Measurements from ENCODE around the gene MOB3B.
A peak's percentile ranks its signal among the peaks of the same experiment; 100 is the strongest.

The MOB3B gene

DNA sequence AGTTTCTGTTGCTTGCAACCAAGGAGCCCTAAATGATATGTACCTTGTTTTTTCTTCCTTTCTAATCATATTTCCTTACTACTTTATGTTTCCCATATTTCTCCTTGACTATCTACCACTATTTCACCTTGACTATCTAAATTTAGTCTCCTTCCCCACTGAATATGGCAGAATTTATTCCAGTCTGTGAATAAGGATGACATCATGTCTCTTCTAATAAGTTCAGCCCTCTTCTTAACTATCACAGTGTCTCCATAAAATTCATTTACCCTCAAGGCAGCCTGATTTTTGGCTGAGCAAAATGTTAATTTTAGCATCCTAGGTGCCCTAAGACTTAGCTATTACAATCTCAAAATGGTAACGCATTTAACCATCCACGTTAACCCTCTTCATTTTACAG is 133.1 kb downstream of the MOB3B start:
- H3K9ac ChIP-seq (ENCODE audit: low read length): no peak overlapping the region
- H3K36me3 ChIP-seq (ENCODE audit: control insufficient read depth, insufficient read depth, low read length): no peaks in the 10 kb centered on the region
- H3K4me1 ChIP-seq (ENCODE audit: control insufficient read depth, insufficient read depth, low read length): peaks cover 8% of the 10 kb centered on the region
- no peak overlapping the region for H3K27ac ChIP-seq (ENCODE audit: low read depth, low read length)
- no peaks in the 10 kb centered on the region for H3K27me3 ChIP-seq (ENCODE audit: control insufficient read depth, insufficient read depth, low read length)
- H3K4me3 ChIP-seq (ENCODE audit: low read length): no peak overlapping the region

DNA sequence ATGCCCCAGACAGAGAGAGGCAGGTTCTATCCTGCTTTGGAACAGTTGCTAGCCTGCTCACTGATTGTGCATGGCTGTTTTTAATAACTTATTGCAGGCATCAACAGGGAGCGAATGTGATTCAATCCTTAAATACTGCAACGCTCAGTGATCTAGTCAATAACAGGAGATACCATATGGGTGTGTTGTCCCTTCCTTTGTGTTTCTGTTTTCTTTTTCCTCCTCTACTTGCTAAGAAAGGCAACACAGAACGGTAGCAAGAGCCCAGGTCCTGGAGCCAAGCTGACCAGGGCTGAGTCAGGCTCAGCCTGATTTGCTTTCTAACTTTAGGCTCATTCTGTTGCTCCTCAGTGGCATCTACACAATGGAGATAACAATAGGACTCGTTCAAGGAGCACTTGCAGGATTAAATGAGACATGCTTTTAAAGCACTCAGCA is 134.1 kb downstream of the MOB3B start:
- Histone ChIP-seq H3K4me1 (ENCODE audit: control insufficient read depth, insufficient read depth, low read length) (peaks cover 8% of the 10 kb centered on the region), H3K36me3 (ENCODE audit: control insufficient read depth, insufficient read depth, low read length) (no peaks in the 10 kb centered on the region), H3K27me3 (ENCODE audit: control insufficient read depth, insufficient read depth, low read length) (no peaks in the 10 kb centered on the region), H3K9ac (ENCODE audit: low read length) (no peak overlapping the region), H3K27ac (ENCODE audit: low read depth, low read length) (no peak overlapping the region), H3K4me3 (ENCODE audit: low read length) (no peak overlapping the region)

DNA sequence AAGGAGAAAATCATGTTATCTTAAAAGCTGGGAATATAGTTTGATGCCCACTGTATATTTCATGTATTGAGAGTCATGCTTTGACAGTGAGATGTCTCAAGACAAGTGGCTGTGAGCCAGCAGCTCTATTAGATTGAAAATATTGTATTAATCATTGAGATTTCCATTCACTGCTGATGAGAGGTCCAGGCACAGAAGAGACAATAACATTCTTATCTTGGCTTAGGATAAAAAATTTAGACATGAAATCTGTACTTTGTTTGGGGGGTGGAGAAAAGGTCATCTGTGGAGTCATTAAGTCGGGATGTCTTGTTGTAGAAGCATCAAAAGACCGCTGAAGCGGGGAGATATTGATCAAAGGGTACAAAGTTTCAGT is 134.8 kb downstream of the MOB3B start:
- no peaks in the 10 kb centered on the region for H3K27me3 ChIP-seq (ENCODE audit: control insufficient read depth, insufficient read depth, low read length)
- H3K9ac ChIP-seq (ENCODE audit: low read length): no peak overlapping the region
- no peaks in the 10 kb centered on the region for H3K36me3 ChIP-seq (ENCODE audit: control insufficient read depth, insufficient read depth, low read length)
- peaks cover 8% of the 10 kb centered on the region for H3K4me1 ChIP-seq (ENCODE audit: control insufficient read depth, insufficient read depth, low read length)
- no peak overlapping the region for H3K27ac ChIP-seq (ENCODE audit: low read depth, low read length)
- no peak overlapping the region for H3K4me3 ChIP-seq (ENCODE audit: low read length)

DNA sequence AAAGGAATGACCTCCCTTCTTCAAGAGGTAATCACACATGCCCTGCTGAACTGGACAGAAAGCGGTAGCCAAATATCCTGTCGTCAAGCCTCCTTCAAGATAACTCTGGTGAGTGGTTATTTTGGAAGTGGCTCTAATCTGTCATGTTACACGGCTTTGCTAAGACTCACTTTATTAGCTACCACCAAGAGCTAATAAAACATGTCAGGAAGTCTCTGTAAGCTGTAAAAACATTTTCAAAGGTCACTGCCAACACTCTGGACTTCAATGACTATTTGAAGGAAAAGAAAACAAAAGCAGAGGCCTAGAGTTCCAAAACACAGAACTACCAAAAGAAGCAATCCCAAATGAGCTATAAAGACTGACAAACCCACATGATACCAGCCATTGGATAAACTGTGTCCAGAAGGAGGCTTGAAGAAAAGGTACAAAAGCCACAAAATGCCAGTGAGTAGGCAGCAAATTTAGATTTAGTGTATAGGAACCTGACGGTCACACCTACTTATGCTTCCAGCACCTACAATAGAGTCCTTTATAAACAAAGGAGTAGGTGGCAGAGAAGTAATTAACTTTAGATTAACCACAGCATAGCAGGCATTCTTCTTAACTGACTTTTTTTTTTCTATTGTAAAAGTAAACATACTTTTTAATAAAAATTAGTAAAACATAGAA is 135.3 kb downstream of the MOB3B start:
- Histone ChIP-seq H3K27ac (ENCODE audit: low read depth, low read length) (peak overlapping the region; percentile 3), H3K36me3 (ENCODE audit: control insufficient read depth, insufficient read depth, low read length) (no peaks in the 10 kb centered on the region), H3K27me3 (ENCODE audit: control insufficient read depth, insufficient read depth, low read length) (no peaks in the 10 kb centered on the region), H3K9ac (ENCODE audit: low read length) (no peak overlapping the region), H3K4me3 (ENCODE audit: low read length) (peak overlapping the region; percentile 1), H3K4me1 (ENCODE audit: control insufficient read depth, insufficient read depth, low read length) (peaks cover 8% of the 10 kb centered on the region)

- no peaks in the 10 kb centered on the region for H3K36me3 ChIP-seq (ENCODE audit: control insufficient read depth, insufficient read depth, low read length)
- H3K4me1 ChIP-seq (ENCODE audit: control insufficient read depth, insufficient read depth, low read length): peaks cover 8% of the 10 kb centered on the region
- H3K27ac ChIP-seq (ENCODE audit: low read depth, low read length): no peak overlapping the region
- H3K27me3 ChIP-seq (ENCODE audit: control insufficient read depth, insufficient read depth, low read length): no peaks in the 10 kb centered on the region
- H3K9ac ChIP-seq (ENCODE audit: low read length): no peak overlapping the region
- no peak overlapping the region for H3K4me3 ChIP-seq (ENCODE audit: low read length)
Observed at GRCh38 chr9:27393054-27393846, 136.4 kb downstream of the MOB3B start.

GRCh38 chr9:27392451-27392850 is 137.2 kb downstream of the MOB3B start:
- H3K27ac ChIP-seq (ENCODE audit: low read depth, low read length): no peak overlapping the region
- no peaks in the 10 kb centered on the region for H3K27me3 ChIP-seq (ENCODE audit: control insufficient read depth, insufficient read depth, low read length)
- H3K9ac ChIP-seq (ENCODE audit: low read length): no peak overlapping the region
- H3K4me3 ChIP-seq (ENCODE audit: low read length): no peak overlapping the region
- H3K36me3 ChIP-seq (ENCODE audit: control insufficient read depth, insufficient read depth, low read length): no peaks in the 10 kb centered on the region
- H3K4me1 ChIP-seq (ENCODE audit: control insufficient read depth, insufficient read depth, low read length): peaks cover 8% of the 10 kb centered on the region

DNA sequence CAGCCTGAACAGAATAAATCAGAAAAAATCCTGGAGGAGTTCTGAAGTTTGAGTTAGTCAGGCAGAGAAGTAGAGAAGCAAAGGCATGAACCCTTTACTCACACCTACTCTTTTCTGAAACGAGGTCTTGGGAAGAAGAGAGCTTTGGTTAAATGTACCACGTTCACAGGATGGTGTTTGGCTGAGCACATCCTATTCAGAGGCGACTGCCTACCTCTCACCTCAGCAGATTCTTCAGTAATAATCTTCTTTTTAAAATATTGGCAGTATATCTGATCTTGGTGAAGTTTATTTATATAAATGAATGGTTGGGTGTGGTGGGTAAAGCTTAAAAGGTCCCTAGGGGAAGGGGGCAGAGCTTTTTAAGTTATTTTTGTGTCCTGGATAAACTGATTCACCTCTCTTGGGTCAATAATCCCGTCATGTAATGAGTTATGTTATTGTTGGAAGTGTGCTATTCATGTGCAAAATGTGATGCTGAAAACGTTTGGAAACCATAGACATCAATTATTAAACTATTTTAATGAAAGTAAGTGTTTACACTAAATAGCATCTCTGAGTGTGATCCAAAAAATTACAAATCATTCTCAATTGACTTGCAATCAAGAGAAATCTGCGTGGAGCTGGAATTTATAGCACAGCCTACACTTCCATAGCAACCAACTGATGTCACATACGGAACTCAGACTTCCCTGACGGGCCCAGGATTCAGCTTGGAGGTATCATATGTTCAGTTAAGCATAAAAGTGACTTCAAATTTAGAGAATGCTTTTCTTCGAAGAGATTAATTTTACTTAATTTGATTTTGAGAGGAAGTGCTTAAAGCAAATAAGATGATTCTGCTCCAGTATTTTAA is 138.3 kb downstream of the MOB3B start:
- no peak overlapping the region for H3K27ac ChIP-seq (ENCODE audit: low read depth, low read length)
- no peak overlapping the region for H3K4me3 ChIP-seq (ENCODE audit: low read length)
- H3K4me1 ChIP-seq (ENCODE audit: control insufficient read depth, insufficient read depth, low read length): peaks cover 8% of the 10 kb centered on the region
- no peak overlapping the region for H3K9ac ChIP-seq (ENCODE audit: low read length)
- H3K36me3 ChIP-seq (ENCODE audit: control insufficient read depth, insufficient read depth, low read length): no peaks in the 10 kb centered on the region
- no peaks in the 10 kb centered on the region for H3K27me3 ChIP-seq (ENCODE audit: control insufficient read depth, insufficient read depth, low read length)

DNA sequence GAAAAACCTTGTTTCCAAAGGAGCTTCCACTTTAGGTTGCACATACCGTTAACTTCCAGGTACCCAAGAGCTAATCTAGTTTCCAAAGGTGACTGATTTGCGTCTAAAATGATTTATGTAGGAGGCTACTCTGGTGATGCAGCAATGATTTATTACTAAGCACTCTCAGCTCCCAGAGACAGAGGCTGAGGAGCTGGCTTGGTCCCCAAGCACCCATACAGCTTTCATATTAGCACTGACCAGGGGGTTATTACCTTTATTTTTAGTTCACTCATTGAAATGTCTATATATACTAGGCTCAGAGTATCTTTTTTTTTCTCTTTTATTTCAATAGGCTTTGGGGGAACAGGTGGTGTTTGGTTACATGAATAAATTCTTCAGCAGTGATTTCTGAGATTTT is 141.5 kb downstream of the MOB3B start:
- peaks cover 3% of the 10 kb centered on the region for H3K4me1 ChIP-seq (ENCODE audit: control insufficient read depth, insufficient read depth, low read length)
- no peak overlapping the region for H3K27ac ChIP-seq (ENCODE audit: low read depth, low read length)
- H3K27me3 ChIP-seq (ENCODE audit: control insufficient read depth, insufficient read depth, low read length): no peaks in the 10 kb centered on the region
- no peak overlapping the region for H3K4me3 ChIP-seq (ENCODE audit: low read length)
- H3K36me3 ChIP-seq (ENCODE audit: control insufficient read depth, insufficient read depth, low read length): no peaks in the 10 kb centered on the region
- H3K9ac ChIP-seq (ENCODE audit: low read length): no peak overlapping the region

- H3K36me3 ChIP-seq (ENCODE audit: control insufficient read depth, insufficient read depth, low read length): no peaks in the 10 kb centered on the region
- H3K9ac ChIP-seq (ENCODE audit: low read length): no peak overlapping the region
- no peak overlapping the region for H3K4me3 ChIP-seq (ENCODE audit: low read length)
- H3K27me3 ChIP-seq (ENCODE audit: control insufficient read depth, insufficient read depth, low read length): no peaks in the 10 kb centered on the region
- H3K4me1 ChIP-seq (ENCODE audit: control insufficient read depth, insufficient read depth, low read length): peaks cover 3% of the 10 kb centered on the region
- no peak overlapping the region for H3K27ac ChIP-seq (ENCODE audit: low read depth, low read length)
Observed at GRCh38 chr9:27387722-27388121, 141.9 kb downstream of the MOB3B start.

GRCh38 chr9:27386571-27387091 is 143.0 kb downstream of the MOB3B start:
- H3K4me1 ChIP-seq (ENCODE audit: control insufficient read depth, insufficient read depth, low read length): peaks cover 3% of the 10 kb centered on the region
- no peak overlapping the region for H3K9ac ChIP-seq (ENCODE audit: low read length)
- H3K36me3 ChIP-seq (ENCODE audit: control insufficient read depth, insufficient read depth, low read length): no peaks in the 10 kb centered on the region
- H3K4me3 ChIP-seq (ENCODE audit: low read length): no peak overlapping the region
- H3K27ac ChIP-seq (ENCODE audit: low read depth, low read length): no peak overlapping the region
- H3K27me3 ChIP-seq (ENCODE audit: control insufficient read depth, insufficient read depth, low read length): no peaks in the 10 kb centered on the region

GRCh38 chr9:27385606-27386322 is 143.8 kb downstream of the MOB3B start:
- H3K27me3 ChIP-seq (ENCODE audit: control insufficient read depth, insufficient read depth, low read length): no peaks in the 10 kb centered on the region
- H3K36me3 ChIP-seq (ENCODE audit: control insufficient read depth, insufficient read depth, low read length): no peaks in the 10 kb centered on the region
- no peak overlapping the region for H3K27ac ChIP-seq (ENCODE audit: low read depth, low read length)
- peaks cover 3% of the 10 kb centered on the region for H3K4me1 ChIP-seq (ENCODE audit: control insufficient read depth, insufficient read depth, low read length)
- H3K4me3 ChIP-seq (ENCODE audit: low read length): no peak overlapping the region
- H3K9ac ChIP-seq (ENCODE audit: low read length): no peak overlapping the region
